Neural cell (in vitro differentiated cells): Measurements from ENCODE around the gene RSU1.

Experiments used
- CTCF ChIP-seq: fragments of 450-650 bp; IDR thresholded peaks from 2 replicates; pipeline ENCODE4 v1.5.1; 2014; ENCODE audit warnings: antibody characterized with exemption, mild to moderate bottlenecking, moderate library complexity; ENCODE audit not compliant: poor library complexity, severe bottlenecking
- EP300 ChIP-seq: fragments of 450-650 bp; conservative IDR thresholded peaks from 2 replicates; pipeline ENCODE4 v1.6.1; 2014; ENCODE audit warnings: antibody characterized with exemption, mild to moderate bottlenecking, moderate library complexity; ENCODE audit not compliant: poor library complexity, severe bottlenecking
- EZH2 ChIP-seq: fragments of 200-600, 300-800 bp; shearing (Covaris generic), sonication (generic); IDR thresholded peaks from 2 replicates; pipeline ENCODE4 v1.6.1; 2014; ENCODE audit warnings: antibody characterized with exemption, low read length, borderline replicate concordance, mild to moderate bottlenecking; ENCODE audit not compliant: insufficient read depth, poor library complexity, severe bottlenecking
- MXI1 ChIP-seq: fragments of 450-650 bp; conservative IDR thresholded peaks from 2 replicates; pipeline ENCODE4 v1.6.1; 2014; ENCODE audit warnings: antibody characterized with exemption, mild to moderate bottlenecking; ENCODE audit not compliant: poor library complexity, severe bottlenecking
- POLR2AphosphoS5 ChIP-seq: IDR thresholded peaks from 2 replicates; pipeline ENCODE4 v1.6.1; 2012
- RAD21 ChIP-seq: fragments of 450-650 bp; conservative IDR thresholded peaks from 2 replicates; pipeline ENCODE4 v1.6.1; 2014; ENCODE audit warnings: antibody characterized with exemption, mild to moderate bottlenecking, moderate library complexity
- REST ChIP-seq: IDR thresholded peaks from 2 replicates; pipeline ENCODE4 v1.6.1; 2012; ENCODE audit warnings: borderline replicate concordance
- SMC3 ChIP-seq: fragments of 450-650 bp; conservative IDR thresholded peaks from 2 replicates; pipeline ENCODE4 v1.6.1; 2014; ENCODE audit warnings: antibody characterized with exemption, mild to moderate bottlenecking, moderate library complexity; ENCODE audit not compliant: poor library complexity
- TAF1 ChIP-seq: IDR thresholded peaks from 2 replicates; pipeline ENCODE4 v1.6.1; 2012; ENCODE audit warnings: low read depth

- TF ChIP-seq CTCF = no peak
- no peak for TF ChIP-seq SMC3
- TF ChIP-seq EP300 = no peak
- no peak for TF ChIP-seq EZH2
- TF ChIP-seq POLR2AphosphoS5 = no peak
- TF ChIP-seq RAD21 = no peak
- TF ChIP-seq REST = no peak
- TF ChIP-seq TAF1 = no peak
- TF ChIP-seq MXI1 = no peak
These were observed 217.6 kb downstream of the RSU1 start for GRCh38 chr10:16599662-16600061.
